Pancreas (tissue), 10 donors: ENCODE measurements around the gene PADI4. TPM values are rescaled to one million over a fixed set of nuclear protein-coding genes. Genes with fewer than 3 reads are reported as not detected.
A peak's percentile ranks its signal among the peaks of the same experiment; 100 is the strongest.

Experiments
- ATAC-seq, 4 donors: fragments of 200-7000 bp; cut with Tn5 transposase; one replicate each; pipeline versions ENCODE4 v1.8.0 to v1.9.1; 2020; ENCODE audit warnings: mild to moderate bottlenecking in 4 of 4, moderate library complexity in 4 of 4
- DNase-seq, 6 donors: peaks; one replicate each; pipeline ENCODE4 v3.0.0-alpha.2; 2020
- FAIRE-seq: peaks from 2 replicates; lab custom pipeline; 2012; peaks lifted over from hg19 to GRCh38; lab: Jason Lieb, UNC
- H3K27ac ChIP-seq, 4 donors: fragments of 200-600 bp; sonication (generic); 1 replicate in 3 of 4; 2 replicates in 1 of 4; pipeline versions ENCODE4 v1.5.0 to v1.8.0; 2020
- H3K27me3 ChIP-seq, 4 donors: fragments of 200-600 bp; one replicate each; pipeline ENCODE4 v1.8.0; 2021
- H3K36me3 ChIP-seq, 3 donors: fragments of 200-600 bp; sonication (generic) in 1 of 3; one replicate each; pipeline versions ENCODE4 v1.5.0 to v1.8.0; 2020 to 2021
- H3K4me1 ChIP-seq, 3 donors: fragments of 200-600 bp; one replicate each; pipeline ENCODE4 v1.8.0; 2021
- H3K4me3 ChIP-seq, 4 donors: fragments of 200-600 bp; sonication (generic) in 2 of 4; one replicate each; pipeline versions ENCODE4 v1.5.0 to v1.8.0; 2020 to 2021
- H3K9me3 ChIP-seq, 4 donors: fragments of 200-600 bp; one replicate each; pipeline ENCODE4 v1.8.0; 2021
- CTCF ChIP-seq, 4 donors: fragments of 200-600 bp; sonication (generic) in 3 of 4; IDR thresholded peaks; one replicate each; pipeline versions ENCODE4 v1.5.0 to v1.8.0; 2021; ENCODE audit warnings: antibody characterized with exemption in 4 of 4
- WGBS, 2 donors: extraction: QIAGEN DNeasy Blood & Tissue Kit; methylation state at CpG; one replicate each; pipeline ENCODE4 v1.1.7; 2013; 5-methylcytosine and 5-hydroxymethylcytosine counted together
- intact Hi-C, 3 donors: fragments of 100-400 bp; cut with DNase I; formaldehyde crosslinking; loops; one replicate each; pipeline versions ENCODE4 v1.11.1 to v1.14.2; 2022
- microRNA-seq, 2 donors: library from miRNA; unstranded; fragments of <30 nt; microRNA quantifications; one replicate each; pipeline versions ENCODE4 to v1.1.0, GENCODE V29; 2019 to 2020
- polyA plus RNA-seq, 2 donors: library from polyadenylated mRNA; stranded (reverse); fragments of 200-250 nt; gene quantifications; one replicate each; pipeline ENCODE4 v1.2.3, GENCODE V29; 2013
- total RNA-seq, 6 donors: library from RNA; stranded (reverse); fragmentation: NEBNext Ultra II Directional in 4 of 6; extraction: Animal tissue kit (Norgen Biotek cat#: 25700) in 4 of 6; gene quantifications; one replicate each; pipeline versions ENCODE4 v1.2.1 to v1.2.4, GENCODE V29; 2021 to 2023
- donor health status: healthy with polysubstance abuse.
- donor health status: DM: no; HTN: no; CAD: no; lungs with moderate emphysema.
- donor health status: DM: no; HTN: no; CAD: no.
- donor health status: control.
- donor health status: control.
- donor health status: Bipolar disorder and iron deficiency.
- donor health status: DM: yes; HTN: yes; CAD: no.
- donor health status: DM: no; HTN: no; CAD: no.
- donor health status: DM: no; HTN: no; CAD: no.
- donor health status: DM: yes; HTN: yes; CAD: no.

PADI4 gene
- total and polyA plus RNA-seq, 8 donors = 0.06 to 0.83 (median 0.43) TPM; not detected in 4

DNA sequence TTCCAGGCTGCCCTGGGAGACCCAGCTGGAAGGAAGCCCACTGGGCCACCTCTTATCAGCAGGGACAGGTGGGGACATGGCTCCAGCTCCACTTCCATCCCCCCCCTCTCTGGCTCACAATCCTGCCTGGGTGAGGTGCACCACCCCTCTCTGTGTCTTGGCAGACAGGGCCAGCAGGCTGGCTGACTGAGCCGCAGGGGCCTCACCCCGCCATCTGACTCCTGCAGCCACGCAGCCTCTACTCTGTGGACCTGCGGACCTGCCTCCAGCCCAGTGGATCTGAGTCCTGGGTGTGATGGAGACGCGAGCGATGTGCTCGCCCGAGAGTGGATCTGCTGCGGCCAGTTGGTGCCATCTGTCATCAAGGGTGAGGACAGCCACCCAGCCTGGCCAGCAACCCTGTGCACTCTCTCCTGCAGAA lies 101.4 kb downstream of the PADI4 start:
- Histone ChIP-seq H3K4me3 (no peak overlapping the region), H3K27me3 (no peaks in the 10 kb centered on the region), H3K27ac (no peak overlapping the region), H3K9me3 (no peaks in the 10 kb centered on the region), H3K4me1 (no peaks in the 10 kb centered on the region), H3K36me3 (peaks cover 9 to 54% (median 15%) of the 10 kb centered on the region in 3 donors)
- TF ChIP-seq CTCF (IDR thresholded peaks at IDR 0.05) = no peak
- peak in 2 of 4 donors; percentile 23 to 34 for ATAC-seq
- intact Hi-C loops = no loop called here
- peak in 1 of 6 donors; percentile 13 for DNase-seq
- FAIRE-seq = no peak
- WGBS, 2 donors = 81 to 88% methylated on average over 10 of the region's 10 CpGs

- Histone ChIP-seq H3K27me3 (no peaks in the 10 kb centered on the region), H3K9me3 (no peaks in the 10 kb centered on the region), H3K4me1 (no peaks in the 10 kb centered on the region), H3K27ac (no peak overlapping the region), H3K4me3 (no peak overlapping the region), H3K36me3 (peaks cover 9 to 75% (median 21%) of the 10 kb centered on the region in 3 donors)
- ATAC-seq (no peak), DNase-seq (no peak), FAIRE-seq (no peak)
- intact Hi-C loops = no loop called here
- TF ChIP-seq CTCF (IDR thresholded peaks at IDR 0.05) = no peak
- WGBS, 2 donors = 88% methylated on average over 16 of the region's 16 CpGs
Observed at GRCh38 chr1:17412093-17412870, 104.3 kb downstream of the PADI4 start.

Small RNA genes lying within 50 kb of the gene (microRNA-seq; reads per million reads assigned to microRNA genes)
- 0 reads per million in 2 donors for gene MIR3972

Other genes with a start within 250 kb of the PADI4 start
- gene PADI2, start 188.7 kb upstream of the PADI4 start, total RNA-seq = 1 to 10 TPM in 3 of 6 donors, under 1 TPM in 3; 0.42 to 10.0 (median 1.1) TPM
- under 1 TPM; 0.54 to 0.80 TPM for gene PADI2, start 188.7 kb upstream of the PADI4 start, polyA plus RNA-seq
- gene PADI1, start 103.1 kb upstream of the PADI4 start, total RNA-seq = not detected
- under 1 TPM in 1 of 2 donors, not detected in 1; 0.23 TPM for gene PADI1, start 103.1 kb upstream of the PADI4 start, polyA plus RNA-seq
- gene PADI3, start 59.1 kb upstream of the PADI4 start, total RNA-seq = not detected
- gene PADI3, start 59.1 kb upstream of the PADI4 start, polyA plus RNA-seq = not detected
- not detected for gene PADI6, start 64.0 kb downstream of the PADI4 start, total RNA-seq
- not detected for gene PADI6, start 64.0 kb downstream of the PADI4 start, polyA plus RNA-seq
- 10 to 100 TPM; 11.5 to 45.4 (median 18.8) TPM for gene RCC2, start 131.5 kb downstream of the PADI4 start, total RNA-seq
- gene RCC2, start 131.5 kb downstream of the PADI4 start, polyA plus RNA-seq = 10 to 100 TPM; 17.5 to 19.7 TPM
- 10 to 100 TPM; 36.2 to 58.7 (median 48.2) TPM for gene ARHGEF10L, start 231.5 kb downstream of the PADI4 start, total RNA-seq
- 100 to 1,000 TPM; 103 to 104 TPM for gene ARHGEF10L, start 231.5 kb downstream of the PADI4 start, polyA plus RNA-seq